Measurements from ENCODE around the gene LRRC45. TPM values are rescaled to one million over a fixed set of nuclear protein-coding genes. Genes with fewer than 3 reads are reported as not detected.

LRRC45 gene
- total and polyA plus RNA-seq, 9 of the 15 experiments (the other 6 are each of a cell fraction or from before 2014, with no cell fraction given) = 3.5 to 21.5 (median 11.2) TPM; not detected in 2

GRCh38 chr17:82046903-82047302 lies 23.8 kb downstream of the LRRC45 start:
- no peak overlapping the region for H2AFZ ChIP-seq (ENCODE audit: low read depth, low read length)
- in situ Hi-C loops (cut with MboI) = no loop called here
- ChIA-PET CTCF (ENCODE audit: low intra/inter-chr PET ratio) (no interaction called here), POLR2A (no interaction called here)
- no peaks in the 10 kb centered on the region for H3K27me3 ChIP-seq (ENCODE audit: control insufficient read depth in 2 of 2, insufficient read depth in 2 of 2, low read length in 2 of 2)
- no peak overlapping the region for H3K27ac ChIP-seq (ENCODE audit: extremely low read depth, low read depth, low read length)
- H3K9ac ChIP-seq (ENCODE audit: insufficient read depth in 1 of 2, low read depth in 2 of 2, low read length in 2 of 2) = peak overlapping the region in 1 of 2 experiments; percentile 65; a peak in 1 of 4 replicates
- H3K4me3 ChIP-seq = no peak overlapping the region
- 82% methylated on average over 19 of the region's 21 CpGs for WGBS (ENCODE audit: insufficient coverage, low coverage, missing lambda C conversion rate)
- TF ChIP-seq TAF1 (IDR thresholded peaks at IDR 0.05; ENCODE audit: control insufficient read depth, extremely low read depth, insufficient read depth, low read length, severe bottlenecking) = no peak
- TF ChIP-seq NFIX (CRISPR knock-in tag; IDR thresholded peaks at IDR 0.05; ENCODE audit: low read depth) = no peak
- TF ChIP-seq THRAP3 (IDR thresholded peaks at IDR 0.05; ENCODE audit: borderline replicate concordance) = no peak
- peak in 1 of 4 experiments; percentile 9 for DNase-seq (ENCODE audit: extremely low read depth in 1 of 4, low spot score in 3 of 4)
- H3K4me1 ChIP-seq (replicated peaks in 1 of 2; ENCODE audit: control insufficient read depth in 2 of 2, insufficient read depth in 2 of 2, low read length in 2 of 2) = peaks cover 6 to 65% of the 10 kb centered on the region in 2 experiments; a peak in 3 of 5 replicates
- no peaks in the 10 kb centered on the region for H4K20me1 ChIP-seq (replicated peaks; ENCODE audit: control insufficient read depth, insufficient read depth, low read length)
- peaks cover 12% of the 10 kb centered on the region; the same call in 2 of the 3 replicates for H3K79me2 ChIP-seq (ENCODE audit: control insufficient read depth, insufficient read depth, low read length)
- H3K9me1 ChIP-seq (ENCODE audit: control insufficient read depth, insufficient read depth, low read length) = peaks cover 2% of the 10 kb centered on the region
- no peak for ATAC-seq
- no TSS peak for BruUV-seq (replicated peaks)
- no peak for FAIRE-seq
- no peaks in the 10 kb centered on the region for H3K9me3 ChIP-seq (replicated peaks; ENCODE audit: control insufficient read depth, insufficient read depth, low read depth, low read length)
- H3K4me2 ChIP-seq (ENCODE audit: insufficient read depth, low read length) = no peak overlapping the region
- H3K36me3 ChIP-seq (ENCODE audit: control insufficient read depth, insufficient read depth, low read length) = peaks cover 36% of the 10 kb centered on the region; the same call in 2 of the 3 replicates
- intact Hi-C loops (cut with micrococcal nuclease) = no loop called here

GRCh38 chr17:82047379-82047778 lies 24.3 kb downstream of the LRRC45 start:
- H3K36me3 ChIP-seq (ENCODE audit: control insufficient read depth, insufficient read depth, low read length) = peaks cover 36% of the 10 kb centered on the region; the same call in 2 of the 3 replicates
- H3K4me2 ChIP-seq (ENCODE audit: insufficient read depth, low read length) = no peak overlapping the region
- peaks cover 6 to 70% of the 10 kb centered on the region in 2 experiments; a peak in 3 of 5 replicates for H3K4me1 ChIP-seq (replicated peaks in 1 of 2; ENCODE audit: control insufficient read depth in 2 of 2, insufficient read depth in 2 of 2, low read length in 2 of 2)
- peak overlapping the region in 1 of 2 experiments; percentile 65; a peak in 2 of 4 replicates for H3K9ac ChIP-seq (ENCODE audit: insufficient read depth in 1 of 2, low read depth in 2 of 2, low read length in 2 of 2)
- intact Hi-C loops (cut with micrococcal nuclease) = no loop called here
- ChIA-PET POLR2A (no interaction called here), CTCF (ENCODE audit: low intra/inter-chr PET ratio) (no interaction called here)
- peak in 2 of 4 experiments; percentile 11 to 18 for DNase-seq (ENCODE audit: extremely low read depth in 1 of 4, low spot score in 3 of 4)
- peaks cover 2% of the 10 kb centered on the region for H3K9me1 ChIP-seq (ENCODE audit: control insufficient read depth, insufficient read depth, low read length)
- H3K4me3 ChIP-seq = no peak overlapping the region
- BruUV-seq (replicated peaks) = no TSS peak
- no peak overlapping the region for H3K27ac ChIP-seq (ENCODE audit: extremely low read depth, low read depth, low read length)
- H2AFZ ChIP-seq (ENCODE audit: low read depth, low read length) = no peak overlapping the region
- FAIRE-seq = no peak
- H3K9me3 ChIP-seq (replicated peaks; ENCODE audit: control insufficient read depth, insufficient read depth, low read depth, low read length) = no peaks in the 10 kb centered on the region
- in situ Hi-C loops (cut with MboI) = no loop called here
- peaks cover 17% of the 10 kb centered on the region for H3K79me2 ChIP-seq (ENCODE audit: control insufficient read depth, insufficient read depth, low read length)
- TF ChIP-seq RBFOX2 (IDR thresholded peaks at IDR 0.05; ENCODE audit: low read depth, low read length) = peak; percentile 60
- no peak for TF ChIP-seq HDGF (IDR thresholded peaks at IDR 0.05)
- TF ChIP-seq BRCA1 (IDR thresholded peaks at IDR 0.05) = no peak
- TF ChIP-seq BRCA1 (CRISPR knock-in tag; IDR thresholded peaks at IDR 0.05) = no peak
- TF ChIP-seq EGR1 (conservative IDR thresholded peaks at IDR 0.05) = peak; percentile 93
- 84% methylated on average over 17 of the region's 24 CpGs for WGBS (ENCODE audit: insufficient coverage, low coverage, missing lambda C conversion rate)
- no peaks in the 10 kb centered on the region for H3K27me3 ChIP-seq (ENCODE audit: control insufficient read depth in 2 of 2, insufficient read depth in 2 of 2, low read length in 2 of 2)
- ATAC-seq = no peak
- H4K20me1 ChIP-seq (replicated peaks; ENCODE audit: control insufficient read depth, insufficient read depth, low read length) = 0 out of 2 replicates have a peak, but pooled peaks cover 3% of the 10 kb centered on the region
